Measurements from ENCODE around the gene FOXO1.
"Not testable (repeated sequence)": the region's sequence is repeated elsewhere in the genome, so short reads cannot be mapped to it uniquely, and the experiment has no call there.

The FOXO1 gene

GRCh38 chr13:40666045-40666932 lies at the start of gene FOXO1:
Gene FOXO1, minus strand, starts transcription at chr13:40666641. Its CDS starts 429 bp downstream, at chr13:40666212.
- FAIRE-seq, result no peak

- not testable (repeated sequence) for FAIRE-seq
Observed at GRCh38 chr13:40714433-40714832, 48.0 kb upstream of the FOXO1 start.

- no peak for FAIRE-seq
Observed at GRCh38 chr13:40706439-40706838, 40.0 kb upstream of the FOXO1 start.

GRCh38 chr13:40697711-40698110 lies 31.3 kb upstream of the FOXO1 start:
- FAIRE-seq, result no peak

GRCh38 chr13:40694426-40694825 lies 28.0 kb upstream of the FOXO1 start:
- FAIRE-seq, result no peak

GRCh38 chr13:40692946-40693345 lies 26.5 kb upstream of the FOXO1 start:
- no peak for FAIRE-seq

- no peak for FAIRE-seq
Observed at GRCh38 chr13:40688781-40689180, 22.3 kb upstream of the FOXO1 start.

GRCh38 chr13:40682449-40683240 lies 16.2 kb upstream of the FOXO1 start:
- peak; percentile 95 for FAIRE-seq

GRCh38 chr13:40681341-40682146 lies 15.1 kb upstream of the FOXO1 start:
- no peak for FAIRE-seq

GRCh38 chr13:40680659-40681323 lies 14.3 kb upstream of the FOXO1 start:
- no peak for FAIRE-seq

GRCh38 chr13:40679480-40679985 lies 13.1 kb upstream of the FOXO1 start:
- FAIRE-seq, result no peak

- no peak for FAIRE-seq
Observed at GRCh38 chr13:40677064-40677463, 10.6 kb upstream of the FOXO1 start.

- no peak for FAIRE-seq
Observed at GRCh38 chr13:40676007-40676406, 9.6 kb upstream of the FOXO1 start.

- no peak for FAIRE-seq
Observed at GRCh38 chr13:40673414-40673813, 7.0 kb upstream of the FOXO1 start.

GRCh38 chr13:40672765-40673397 lies 6.4 kb upstream of the FOXO1 start:
- no peak for FAIRE-seq

GRCh38 chr13:40671956-40672764 lies 5.7 kb upstream of the FOXO1 start:
- no peak for FAIRE-seq

- FAIRE-seq, result no peak
Observed at GRCh38 chr13:40670307-40670706, 3.9 kb upstream of the FOXO1 start.

- FAIRE-seq, result no peak
Observed at GRCh38 chr13:40668335-40668734, 1.9 kb upstream of the FOXO1 start.

GRCh38 chr13:40667622-40667978 lies 1.2 kb upstream of the FOXO1 start:
- FAIRE-seq, result no peak

GRCh38 chr13:40666933-40667621 lies 636 bp upstream of the FOXO1 start:
- no peak for FAIRE-seq
